HG02840 (cell line): Measurements from ENCODE around the gene ASCC1.
"Not testable (repeated sequence)": the region's sequence is repeated elsewhere in the genome, so short reads cannot be mapped to it uniquely, and the experiment has no call there.

ENCODE experiments used
- ATAC-seq: cut with Tn5 transposase; IDR thresholded peaks from one replicate; pipeline ENCODE4 v1.9.1; 2021; ENCODE audit warnings: mild to moderate bottlenecking, moderate library complexity, moderate number of reproducible peaks; ENCODE audit not compliant: unreplicated experiment, low FRiP score

Gene ASCC1

GRCh38 chr10:72173619-72174296, 42.3 kb downstream of the ASCC1 start:
- ATAC-seq: no peak

- no peak for ATAC-seq
These were observed 42.8 kb downstream of the ASCC1 start for GRCh38 chr10:72173262-72173618.

GRCh38 chr10:72171175-72171630, 44.9 kb downstream of the ASCC1 start:
- no peak for ATAC-seq

- no peak for ATAC-seq
These were observed 45.3 kb downstream of the ASCC1 start for GRCh38 chr10:72170733-72171132.

GRCh38 chr10:72170263-72170662, 45.8 kb downstream of the ASCC1 start:
- no peak for ATAC-seq

- ATAC-seq: no peak
These were observed 49.0 kb downstream of the ASCC1 start for GRCh38 chr10:72167118-72167517.

GRCh38 chr10:72164617-72165016, 51.5 kb downstream of the ASCC1 start:
- ATAC-seq: no peak

GRCh38 chr10:72162978-72163377, 53.1 kb downstream of the ASCC1 start:
- ATAC-seq: no peak

- no peak for ATAC-seq
These were observed 57.9 kb downstream of the ASCC1 start for GRCh38 chr10:72158176-72158575.

- ATAC-seq: no peak
These were observed 59.9 kb downstream of the ASCC1 start for GRCh38 chr10:72156223-72156622.

GRCh38 chr10:72152286-72152685, 63.8 kb downstream of the ASCC1 start:
- ATAC-seq: no peak

GRCh38 chr10:72150746-72151478, 65.2 kb downstream of the ASCC1 start:
- ATAC-seq: not testable (repeated sequence)

GRCh38 chr10:72147324-72147584, 68.8 kb downstream of the ASCC1 start:
- not testable (repeated sequence) for ATAC-seq

- ATAC-seq: no peak
These were observed 69.3 kb downstream of the ASCC1 start for GRCh38 chr10:72146559-72147323.

GRCh38 chr10:72146071-72146470, 70.0 kb downstream of the ASCC1 start:
- ATAC-seq: no peak

- no peak for ATAC-seq
These were observed 70.4 kb downstream of the ASCC1 start for GRCh38 chr10:72145657-72146056.

GRCh38 chr10:72140850-72141249, 75.2 kb downstream of the ASCC1 start:
- no peak for ATAC-seq

GRCh38 chr10:72140174-72140573, 75.9 kb downstream of the ASCC1 start:
- no peak for ATAC-seq

- no peak for ATAC-seq
These were observed 78.5 kb downstream of the ASCC1 start for GRCh38 chr10:72137583-72137982.

- not testable (repeated sequence) for ATAC-seq
These were observed 79.9 kb downstream of the ASCC1 start for GRCh38 chr10:72136225-72136624.
